HG03342 (cell line): ENCODE results near the gene ADARB2.
"Not testable (repeated sequence)": the region's sequence is repeated elsewhere in the genome, so short reads cannot be mapped to it uniquely, and the experiment has no call there.

Source experiments
- ATAC-seq: cut with Tn5 transposase; IDR thresholded peaks from one replicate; pipeline ENCODE4 v1.9.1; 2021; ENCODE audit warnings: mild to moderate bottlenecking, moderate library complexity; ENCODE audit not compliant: unreplicated experiment

ADARB2 gene

GRCh38 chr10:1416456-1417037 is 320.8 kb downstream of the ADARB2 start:
- ATAC-seq, result no peak

- ATAC-seq, result no peak
Observed at GRCh38 chr10:1414893-1415292, 322.4 kb downstream of the ADARB2 start.

- not testable (repeated sequence) for ATAC-seq
Observed at GRCh38 chr10:1414346-1414745, 323.0 kb downstream of the ADARB2 start.

- ATAC-seq, result no peak
Observed at GRCh38 chr10:1413823-1414222, 323.5 kb downstream of the ADARB2 start.

- no peak for ATAC-seq
Observed at GRCh38 chr10:1413256-1413655, 324.1 kb downstream of the ADARB2 start.

- ATAC-seq, result no peak
Observed at GRCh38 chr10:1412531-1413189, 324.7 kb downstream of the ADARB2 start.

- no peak for ATAC-seq
Observed at GRCh38 chr10:1411956-1412355, 325.4 kb downstream of the ADARB2 start.

GRCh38 chr10:1411451-1411850 is 325.9 kb downstream of the ADARB2 start:
- ATAC-seq, result no peak

- ATAC-seq, result no peak
Observed at GRCh38 chr10:1410469-1411395, 326.6 kb downstream of the ADARB2 start.

- no peak for ATAC-seq
Observed at GRCh38 chr10:1410032-1410431, 327.3 kb downstream of the ADARB2 start.

- ATAC-seq, result no peak
Observed at GRCh38 chr10:1409392-1409791, 327.9 kb downstream of the ADARB2 start.

GRCh38 chr10:1408651-1409367 is 328.5 kb downstream of the ADARB2 start:
- no peak for ATAC-seq

- no peak for ATAC-seq
Observed at GRCh38 chr10:1406967-1407945, 330.1 kb downstream of the ADARB2 start.

GRCh38 chr10:1406132-1406966 is 331.0 kb downstream of the ADARB2 start:
- ATAC-seq, result no peak

GRCh38 chr10:1404323-1405260 is 332.7 kb downstream of the ADARB2 start:
- no peak for ATAC-seq

GRCh38 chr10:1403508-1404322 is 333.6 kb downstream of the ADARB2 start:
- ATAC-seq, result no peak
